OCI-LY3 (cell line): ENCODE results near the gene SMCO4.

Experiments
- EZH2phosphoT487 ChIP-seq: fragments of 200-600 bp; shearing (Covaris generic); IDR thresholded peaks from 2 replicates; pipeline ENCODE4 v1.6.1; 2018; ENCODE audit warnings: antibody characterized with exemption, mixed run types, low read depth
- TF ChIP-seq, protein P1 (sequence below): fragments of 200-600, 300-600 bp; sonication (generic); IDR thresholded peaks from 2 replicates; pipeline ENCODE4 v1.5.1; 2014; ENCODE audit warnings: antibody characterized with exemption, low read length, low read depth

DNA sequence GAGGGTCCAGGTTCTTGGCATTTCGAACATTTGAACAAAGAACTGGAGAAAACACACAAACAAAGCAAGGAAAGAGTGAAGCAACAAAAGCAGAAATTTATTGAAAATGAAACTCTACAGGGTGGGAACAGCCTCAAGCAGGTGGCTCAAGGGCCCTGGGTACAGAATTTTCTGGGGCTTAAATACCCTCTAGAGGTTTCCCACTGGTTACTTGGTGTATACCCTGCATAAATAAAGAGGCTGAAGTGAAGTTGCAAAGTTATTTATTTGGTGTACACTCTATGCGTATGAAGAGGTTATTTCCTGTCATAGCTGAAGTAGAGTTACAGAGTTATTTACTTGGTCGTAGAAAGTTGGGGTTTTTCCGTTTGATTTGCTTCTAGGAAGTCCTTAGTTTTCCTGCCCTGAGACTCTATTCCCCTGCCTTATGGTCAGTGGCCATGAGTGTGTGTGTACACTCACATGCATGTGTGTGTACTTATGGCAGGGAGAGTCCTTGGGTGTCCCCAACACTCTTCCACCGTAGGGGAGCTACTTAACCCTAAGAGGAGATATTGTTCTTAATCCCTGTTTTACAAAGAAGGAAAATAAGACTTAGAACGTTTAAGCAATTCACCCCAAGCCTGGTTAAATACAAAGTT, 5.6 kb upstream of the SMCO4 start:
- TF ChIP-seq, protein P1, sequence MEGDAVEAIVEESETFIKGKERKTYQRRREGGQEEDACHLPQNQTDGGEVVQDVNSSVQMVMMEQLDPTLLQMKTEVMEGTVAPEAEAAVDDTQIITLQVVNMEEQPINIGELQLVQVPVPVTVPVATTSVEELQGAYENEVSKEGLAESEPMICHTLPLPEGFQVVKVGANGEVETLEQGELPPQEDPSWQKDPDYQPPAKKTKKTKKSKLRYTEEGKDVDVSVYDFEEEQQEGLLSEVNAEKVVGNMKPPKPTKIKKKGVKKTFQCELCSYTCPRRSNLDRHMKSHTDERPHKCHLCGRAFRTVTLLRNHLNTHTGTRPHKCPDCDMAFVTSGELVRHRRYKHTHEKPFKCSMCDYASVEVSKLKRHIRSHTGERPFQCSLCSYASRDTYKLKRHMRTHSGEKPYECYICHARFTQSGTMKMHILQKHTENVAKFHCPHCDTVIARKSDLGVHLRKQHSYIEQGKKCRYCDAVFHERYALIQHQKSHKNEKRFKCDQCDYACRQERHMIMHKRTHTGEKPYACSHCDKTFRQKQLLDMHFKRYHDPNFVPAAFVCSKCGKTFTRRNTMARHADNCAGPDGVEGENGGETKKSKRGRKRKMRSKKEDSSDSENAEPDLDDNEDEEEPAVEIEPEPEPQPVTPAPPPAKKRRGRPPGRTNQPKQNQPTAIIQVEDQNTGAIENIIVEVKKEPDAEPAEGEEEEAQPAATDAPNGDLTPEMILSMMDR = no peak
- no peak for TF ChIP-seq EZH2phosphoT487
